ENCODE measurements around the gene DERL3. TPM values are rescaled to one million over a fixed set of nuclear protein-coding genes. Genes with fewer than 3 reads are reported as not detected.
A peak's percentile ranks its signal among the peaks of the same experiment; 100 is the strongest.

The DERL3 gene
- total RNA-seq, 2 experiments from 2014 or later = 0.66 to 0.98 TPM

DNA sequence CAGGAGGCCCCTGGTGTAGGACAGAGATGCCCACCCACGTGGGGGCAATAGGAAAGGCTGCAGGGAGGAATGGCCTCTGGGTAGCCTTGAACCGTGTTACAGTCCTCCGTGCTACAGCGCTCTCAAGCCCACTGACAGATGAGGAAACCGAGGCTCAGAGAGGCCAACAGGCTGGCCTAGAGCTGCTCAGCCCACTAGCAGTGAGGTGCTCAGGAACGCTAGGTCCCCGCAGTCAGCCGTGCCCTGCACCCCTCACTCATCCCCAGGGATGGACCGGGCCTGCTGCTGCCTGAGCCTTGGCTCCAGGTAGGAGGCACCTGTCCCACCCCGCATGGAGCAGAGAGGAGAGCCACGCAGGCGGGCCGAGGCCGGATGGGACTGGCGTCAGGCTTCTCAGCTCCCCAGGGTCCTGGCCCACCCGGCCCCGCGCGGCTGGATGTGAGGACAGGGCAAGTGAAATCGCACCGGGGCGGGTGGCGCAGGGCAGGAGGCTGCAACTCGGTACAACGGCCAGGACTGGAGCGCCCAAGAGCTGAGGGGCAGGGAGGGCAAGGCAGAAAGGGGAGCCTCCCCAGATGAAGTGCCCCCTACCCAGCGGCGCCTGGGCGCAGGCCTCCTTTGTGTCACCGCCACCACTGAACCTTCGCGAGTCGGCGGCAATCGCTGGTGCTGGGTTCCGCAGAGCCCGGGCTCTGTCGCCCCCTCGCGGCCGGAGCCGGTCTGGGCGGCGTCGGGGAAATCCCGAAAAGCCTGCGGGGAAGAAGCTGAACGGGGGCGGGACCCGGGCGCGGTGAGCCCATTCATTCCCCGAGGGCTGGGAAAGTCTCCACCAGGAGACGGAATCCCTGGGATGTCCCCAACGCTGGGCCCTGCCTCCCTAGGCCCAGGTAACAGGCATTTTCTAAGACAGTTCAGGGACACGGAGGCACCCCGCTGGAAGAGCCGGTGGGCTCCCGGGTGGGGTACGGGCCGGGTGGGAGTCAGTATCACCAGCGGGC is 10.5 kb upstream of the DERL3 start:
- H3K27me3 Mint-ChIP-seq = no peaks in the 10 kb centered on the region
- Histone ChIP-seq H3K9me3 (ENCODE audit: control insufficient read depth in 1 of 2, insufficient read depth in 1 of 2, low read length in 2 of 2) (no peaks in the 10 kb centered on the region), H3K4me3 (ENCODE audit: low read length) (no peak overlapping the region), H3K27me3 (ENCODE audit: control insufficient read depth in 1 of 2, insufficient read depth in 2 of 2, low read length in 2 of 2) (peaks cover 0 to 2% of the 10 kb centered on the region in 2 experiments), H3K27ac (ENCODE audit: low read depth in 1 of 2, low read length in 2 of 2) (no peak overlapping the region), H3K4me1 (ENCODE audit: insufficient read depth, low read length) (peaks cover 11% of the 10 kb centered on the region), H3K36me3 (ENCODE audit: insufficient read depth, low read length) (no peaks in the 10 kb centered on the region)
- POLR2A ChIA-PET = interaction anchor here (1.0 to 1.2 kb wide), 3 partner anchors 9 to 132 kb away, joined by 3 to 13 read pairs (median 3); partner anchors contain the start of genes MMP11 and SLC2A11
- no peak overlapping the region for H3K4me3 Mint-ChIP-seq
- CTCF ChIA-PET = interaction anchor here (0.6 to 2.3 kb wide), 27 partner anchors 9 to 308 kb away, joined by 3 to 33 read pairs (median 3); partner anchors contain the start of genes CHCHD10, MIF, SLC2A11 and ZNF70
- H3K27ac Mint-ChIP-seq = no peak overlapping the region
- TF ChIP-seq, protein P1, sequence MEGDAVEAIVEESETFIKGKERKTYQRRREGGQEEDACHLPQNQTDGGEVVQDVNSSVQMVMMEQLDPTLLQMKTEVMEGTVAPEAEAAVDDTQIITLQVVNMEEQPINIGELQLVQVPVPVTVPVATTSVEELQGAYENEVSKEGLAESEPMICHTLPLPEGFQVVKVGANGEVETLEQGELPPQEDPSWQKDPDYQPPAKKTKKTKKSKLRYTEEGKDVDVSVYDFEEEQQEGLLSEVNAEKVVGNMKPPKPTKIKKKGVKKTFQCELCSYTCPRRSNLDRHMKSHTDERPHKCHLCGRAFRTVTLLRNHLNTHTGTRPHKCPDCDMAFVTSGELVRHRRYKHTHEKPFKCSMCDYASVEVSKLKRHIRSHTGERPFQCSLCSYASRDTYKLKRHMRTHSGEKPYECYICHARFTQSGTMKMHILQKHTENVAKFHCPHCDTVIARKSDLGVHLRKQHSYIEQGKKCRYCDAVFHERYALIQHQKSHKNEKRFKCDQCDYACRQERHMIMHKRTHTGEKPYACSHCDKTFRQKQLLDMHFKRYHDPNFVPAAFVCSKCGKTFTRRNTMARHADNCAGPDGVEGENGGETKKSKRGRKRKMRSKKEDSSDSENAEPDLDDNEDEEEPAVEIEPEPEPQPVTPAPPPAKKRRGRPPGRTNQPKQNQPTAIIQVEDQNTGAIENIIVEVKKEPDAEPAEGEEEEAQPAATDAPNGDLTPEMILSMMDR (IDR thresholded peaks at IDR 0.05) = peak; percentile 97
- intact Hi-C loops (cut with DNase I, micrococcal nuclease) = loop anchor here (5.0 kb wide), 4 partner anchors 77 to 307 kb away; partner anchors contain the start of genes CHCHD10 (in 1 of the 2) and MMP11 (in 1 of the 2)
- no peaks in the 10 kb centered on the region for H3K36me3 Mint-ChIP-seq (ENCODE audit: low read depth)
- H3K9me3 Mint-ChIP-seq = no peaks in the 10 kb centered on the region
- ATAC-seq (ENCODE audit: poor library complexity) (peak; percentile 99), DNase-seq (peak; percentile 69 to 91 (median 82))
- H3K4me1 Mint-ChIP-seq (ENCODE audit: low read depth) = no peaks in the 10 kb centered on the region

DNA sequence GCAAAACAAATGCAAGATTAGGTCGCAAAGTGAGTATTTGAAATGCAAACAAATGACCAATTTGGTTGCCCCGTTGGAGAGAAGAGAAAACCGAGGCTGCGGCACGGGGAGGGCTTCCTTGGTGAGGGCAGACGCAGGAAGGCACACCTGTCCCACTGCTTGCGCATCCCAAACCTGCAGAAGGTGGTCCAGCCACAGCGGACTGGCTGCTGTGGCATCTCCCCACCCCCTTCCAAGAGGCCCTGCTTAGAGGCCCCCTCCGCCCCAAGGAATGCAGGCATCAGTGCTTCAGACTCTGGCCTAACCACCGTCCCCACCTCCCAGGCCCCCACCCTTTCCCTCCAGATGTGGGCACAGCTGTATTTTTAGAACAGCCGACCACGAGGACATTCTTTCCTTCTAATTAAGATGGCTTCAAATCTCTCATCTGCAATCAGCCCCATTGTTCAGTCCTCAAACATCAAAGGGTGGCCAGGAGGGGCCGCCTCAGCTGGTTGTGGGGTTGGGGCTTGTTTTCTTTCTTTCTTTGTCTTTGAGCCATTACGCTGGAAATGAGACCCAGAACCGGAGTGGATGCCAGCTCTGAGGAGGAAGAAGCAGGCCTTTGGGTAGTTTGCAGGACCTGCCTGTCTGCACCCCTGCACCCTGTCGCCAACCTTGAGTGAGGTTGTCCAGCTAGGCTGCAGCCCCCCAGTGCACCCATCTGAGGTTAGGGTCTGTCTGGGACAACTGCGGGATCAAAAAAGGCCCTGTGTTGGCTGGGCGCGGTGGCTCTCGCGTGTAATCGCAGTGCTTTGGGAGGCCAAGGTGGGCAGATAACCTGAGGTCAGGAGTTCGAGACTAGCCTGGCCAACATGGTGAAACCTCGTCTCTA is 9.4 kb upstream of the DERL3 start:
- CTCF ChIA-PET = interaction anchor here (0.7 to 2.3 kb wide), 2 partner anchors 10 to 15 kb away, joined by 3 to 33 read pairs; partner anchors contain the start of gene SLC2A11

More for the DNA sequence above, 9.4 kb upstream of the DERL3 start:
- Histone ChIP-seq H3K4me1 (ENCODE audit: insufficient read depth, low read length) (peaks cover 11% of the 10 kb centered on the region), H3K27ac (ENCODE audit: low read depth in 1 of 2, low read length in 2 of 2) (no peak overlapping the region), H3K4me3 (ENCODE audit: low read length) (no peak overlapping the region), H3K9me3 (ENCODE audit: control insufficient read depth in 1 of 2, insufficient read depth in 1 of 2, low read length in 2 of 2) (no peaks in the 10 kb centered on the region), H3K36me3 (ENCODE audit: insufficient read depth, low read length) (no peaks in the 10 kb centered on the region), H3K27me3 (ENCODE audit: control insufficient read depth in 1 of 2, insufficient read depth in 2 of 2, low read length in 2 of 2) (peaks cover 0 to 2% of the 10 kb centered on the region in 2 experiments)
- Mint-ChIP-seq H3K9me3 (no peaks in the 10 kb centered on the region), H3K27me3 (no peaks in the 10 kb centered on the region), H3K27ac (no peak overlapping the region), H3K4me3 (no peak overlapping the region), H3K36me3 (ENCODE audit: low read depth) (no peaks in the 10 kb centered on the region), H3K4me1 (ENCODE audit: low read depth) (no peaks in the 10 kb centered on the region)
- POLR2A ChIA-PET = no interaction called here
- ATAC-seq (ENCODE audit: poor library complexity) = no peak
- no peak for DNase-seq
- TF ChIP-seq, protein P1 (IDR thresholded peaks at IDR 0.05) = no peak
- intact Hi-C loops (cut with DNase I, micrococcal nuclease) = loop anchor here (1.0 to 5.0 kb wide), 5 partner anchors 76 to 306 kb away; partner anchors contain the start of genes CHCHD10 (in 1 of the 2) and MMP11 (in 1 of the 2)
